Stimulated activated CD4-positive, alpha-beta T cell treated with anti-CD3 and anti-CD28 coated beads, Interleukin-4, amount 100 ng/mL, for 48 hours (primary cell): ENCODE data around the gene SPEN.
"Not testable (repeated sequence)": the region's sequence is repeated elsewhere in the genome, so short reads cannot be mapped to it uniquely, and the experiment has no call there.

ENCODE experiments used
- DNase-seq, 2 donors: peaks; one replicate each; pipeline ENCODE4 v3.0.0-alpha.2; 2020; ENCODE audit warnings: low read depth in 2 of 2

The SPEN gene

DNA sequence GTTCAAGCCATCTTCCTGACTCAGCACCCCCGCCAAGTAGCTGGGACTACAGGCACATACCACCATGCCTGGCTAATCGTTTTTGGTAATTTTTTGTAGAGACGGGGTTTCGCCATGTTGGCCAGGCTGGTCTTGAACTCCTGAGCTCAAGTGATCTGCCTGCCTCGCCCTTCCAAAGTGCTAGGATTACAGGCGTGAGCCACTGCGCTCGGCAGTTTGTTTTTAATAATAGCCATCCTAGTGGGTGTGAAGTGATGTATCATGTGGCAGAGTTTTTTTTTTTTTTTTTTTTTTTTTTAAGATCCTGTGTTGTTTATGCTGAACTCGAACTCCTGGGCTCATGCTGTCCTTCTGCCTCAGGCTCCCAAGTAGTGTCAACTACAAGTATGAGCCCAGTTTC, 51.8 kb downstream of the SPEN start:
- DNase-seq: no peak

DNA sequence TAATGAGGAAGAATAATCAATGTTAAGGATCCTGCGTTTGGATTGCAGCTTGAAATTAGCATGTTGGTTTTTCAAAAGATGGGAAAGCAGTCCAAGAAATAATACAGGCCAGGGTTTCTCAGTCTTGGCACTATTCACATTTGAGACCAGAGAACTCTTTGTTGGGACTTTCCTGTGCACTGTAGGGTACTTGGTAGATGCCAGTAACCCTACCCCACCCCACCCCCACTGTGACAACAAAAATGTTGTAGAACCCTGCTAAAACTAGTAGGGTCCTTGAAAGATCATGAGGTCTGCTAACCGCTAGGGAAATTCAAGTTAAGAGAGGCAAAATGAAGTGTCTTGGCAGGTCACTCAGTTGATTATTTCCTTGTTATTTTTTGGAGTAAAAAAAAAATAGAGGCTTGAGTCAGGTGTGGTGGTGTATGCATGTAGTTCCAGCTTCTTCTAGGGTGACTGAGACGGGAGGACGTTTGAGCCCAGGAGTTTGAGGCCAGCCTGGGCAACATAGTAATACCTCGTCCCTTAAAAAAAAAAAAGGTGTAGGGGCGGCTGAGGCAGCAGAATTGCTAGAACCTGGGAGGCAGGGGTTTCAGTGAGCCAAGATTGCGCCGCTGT, 53.3 kb downstream of the SPEN start:
- no peak for DNase-seq

DNA sequence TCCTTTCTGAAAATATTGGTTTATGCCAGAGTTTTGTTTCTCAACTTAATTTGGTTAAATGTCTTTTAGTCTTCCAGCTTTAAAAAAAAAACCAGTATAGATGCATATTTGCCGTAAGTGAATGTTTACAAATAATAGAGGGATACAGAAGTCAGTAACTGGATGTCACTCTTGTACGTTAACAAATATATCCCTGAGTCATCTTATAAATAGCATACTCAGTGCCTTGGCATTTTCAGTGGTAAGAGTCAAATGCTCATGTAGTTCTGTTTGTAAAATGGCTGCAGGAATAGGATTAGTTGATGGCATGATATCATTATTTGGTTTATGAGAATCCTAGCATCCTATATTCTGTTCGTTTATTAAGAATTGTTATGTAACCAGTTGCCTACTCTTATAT, 55.4 kb downstream of the SPEN start:
- DNase-seq: no peak

DNA sequence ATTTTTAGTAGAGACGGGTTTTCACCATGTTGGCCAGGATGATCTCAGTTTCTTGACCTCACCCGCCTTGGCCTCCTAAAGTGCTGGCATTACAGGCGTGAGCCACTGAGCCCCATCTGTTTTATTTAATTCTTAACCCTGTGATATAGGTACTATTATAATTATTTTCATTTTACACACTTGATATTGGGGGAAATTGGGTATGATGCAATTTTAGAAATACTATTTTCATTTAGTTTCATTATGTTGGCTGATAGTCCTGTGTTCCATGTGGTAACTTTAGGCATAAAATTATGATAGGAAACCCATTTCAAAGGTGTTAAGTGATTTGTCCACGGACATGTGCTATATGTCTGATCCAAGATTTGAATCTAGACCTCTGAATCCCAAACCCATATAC, 61.1 kb downstream of the SPEN start:
- no peak for DNase-seq

DNA sequence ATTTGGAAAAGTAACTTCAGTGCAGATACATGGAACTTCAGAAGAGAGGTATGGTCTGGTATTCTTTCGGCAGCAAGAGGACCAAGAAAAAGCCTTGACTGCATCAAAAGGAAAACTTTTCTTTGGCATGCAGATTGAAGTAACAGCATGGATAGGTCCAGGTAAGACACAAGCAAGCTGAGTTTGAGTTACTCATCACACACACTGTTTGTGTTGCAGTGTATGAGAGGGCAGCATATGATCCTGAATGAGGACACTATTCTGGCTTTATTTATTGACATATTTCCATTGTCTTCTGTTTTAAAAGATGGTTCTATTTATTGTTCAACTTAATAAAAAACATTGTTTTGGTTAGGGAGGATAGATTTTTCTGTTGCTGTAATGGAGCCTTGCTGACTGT, 63.6 kb downstream of the SPEN start:
- no peak for DNase-seq

DNA sequence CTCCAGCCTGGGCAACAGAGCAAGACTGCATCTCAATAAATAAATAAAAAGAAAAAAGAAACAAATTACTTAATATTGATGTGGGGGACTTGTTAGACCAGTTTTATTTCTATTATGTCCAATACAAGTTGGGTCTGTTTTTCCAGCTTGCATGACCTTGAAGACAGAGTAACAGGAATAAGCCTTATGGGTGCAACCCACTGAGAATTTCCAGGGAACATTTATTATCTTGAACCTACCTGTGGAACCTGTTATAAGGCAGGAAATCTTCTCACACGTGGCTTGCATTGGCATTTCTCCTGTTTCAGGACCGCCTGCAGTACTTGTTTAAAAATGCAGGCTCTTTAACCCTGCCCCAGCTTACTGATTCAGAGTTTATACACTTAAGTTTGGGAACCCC, 64.4 kb downstream of the SPEN start:
- no peak for DNase-seq

DNA sequence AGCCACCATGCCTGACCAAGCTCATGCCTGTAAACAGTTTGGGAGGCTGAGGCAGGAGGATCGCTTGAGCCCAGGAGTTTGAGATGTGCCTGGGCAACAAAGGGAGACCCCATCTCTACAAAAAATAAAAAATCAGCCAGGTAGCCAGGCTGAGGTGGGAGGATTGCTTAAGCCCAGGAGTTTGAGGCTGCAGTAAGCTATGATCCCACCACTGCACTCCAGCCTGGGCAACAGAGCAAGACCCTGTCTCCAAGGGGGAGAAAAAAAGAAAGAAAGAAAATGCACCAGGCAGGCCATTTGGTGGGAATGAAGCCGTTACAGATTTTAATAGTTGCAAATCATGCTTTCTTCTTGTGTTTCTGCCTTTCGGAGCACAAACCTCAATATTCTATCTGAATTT, 66.1 kb downstream of the SPEN start:
- not testable (repeated sequence) for DNase-seq

DNA sequence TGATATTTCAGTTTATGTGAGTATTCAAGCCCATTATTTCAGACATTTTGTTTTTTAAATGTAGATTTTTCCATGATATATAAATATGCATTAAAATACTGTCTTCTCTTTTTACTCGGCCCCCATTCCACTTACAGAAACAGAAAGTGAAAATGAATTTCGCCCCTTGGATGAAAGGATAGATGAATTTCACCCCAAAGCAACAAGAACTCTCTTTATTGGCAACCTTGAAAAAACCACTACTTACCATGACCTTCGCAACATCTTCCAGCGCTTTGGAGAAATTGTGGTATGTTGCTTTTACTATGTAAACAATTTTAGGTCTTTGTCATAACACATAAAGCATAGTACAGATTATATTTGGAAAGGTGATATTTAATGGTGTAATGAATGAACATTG, 68.5 kb downstream of the SPEN start:
- DNase-seq: no peak

DNA sequence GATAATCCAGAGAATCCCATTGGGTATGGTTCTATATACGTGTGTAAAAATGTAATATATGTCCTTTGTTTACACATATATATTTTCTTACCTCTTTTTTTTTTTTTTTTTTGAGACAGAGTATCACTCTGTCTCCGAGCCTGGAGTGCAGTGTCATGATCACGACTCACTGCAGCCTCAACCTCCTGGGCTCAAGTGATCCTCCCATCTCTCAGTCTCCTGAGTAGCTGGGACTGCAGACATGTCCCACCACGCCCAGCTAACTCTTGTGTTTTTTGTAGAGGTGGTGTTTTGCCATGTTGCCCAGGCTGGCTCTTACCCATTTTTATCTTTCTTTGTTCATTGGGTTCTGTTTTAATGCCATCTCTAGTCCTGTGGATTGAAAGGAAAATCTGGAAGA, 68.9 kb downstream of the SPEN start:
- no peak for DNase-seq

DNA sequence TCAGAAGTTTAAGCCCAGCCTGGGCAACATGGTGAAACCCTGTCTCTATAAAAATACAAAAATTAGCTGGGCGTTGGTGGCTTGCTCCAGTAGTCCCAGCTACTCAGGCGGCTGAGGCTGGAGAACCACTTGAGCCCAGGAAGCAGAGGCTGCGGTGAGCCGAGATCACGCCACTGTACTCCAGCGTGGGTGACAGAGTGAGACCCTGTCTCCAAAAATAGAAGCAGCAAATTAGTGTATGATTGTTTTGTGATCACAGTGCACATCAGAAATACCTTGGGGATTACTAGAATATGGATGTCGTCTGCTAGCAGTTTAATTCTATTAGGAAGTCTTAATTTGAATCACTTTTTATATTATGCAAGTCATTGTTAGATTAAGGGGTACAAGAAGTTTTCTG, 69.4 kb downstream of the SPEN start:
- no peak for DNase-seq

DNA sequence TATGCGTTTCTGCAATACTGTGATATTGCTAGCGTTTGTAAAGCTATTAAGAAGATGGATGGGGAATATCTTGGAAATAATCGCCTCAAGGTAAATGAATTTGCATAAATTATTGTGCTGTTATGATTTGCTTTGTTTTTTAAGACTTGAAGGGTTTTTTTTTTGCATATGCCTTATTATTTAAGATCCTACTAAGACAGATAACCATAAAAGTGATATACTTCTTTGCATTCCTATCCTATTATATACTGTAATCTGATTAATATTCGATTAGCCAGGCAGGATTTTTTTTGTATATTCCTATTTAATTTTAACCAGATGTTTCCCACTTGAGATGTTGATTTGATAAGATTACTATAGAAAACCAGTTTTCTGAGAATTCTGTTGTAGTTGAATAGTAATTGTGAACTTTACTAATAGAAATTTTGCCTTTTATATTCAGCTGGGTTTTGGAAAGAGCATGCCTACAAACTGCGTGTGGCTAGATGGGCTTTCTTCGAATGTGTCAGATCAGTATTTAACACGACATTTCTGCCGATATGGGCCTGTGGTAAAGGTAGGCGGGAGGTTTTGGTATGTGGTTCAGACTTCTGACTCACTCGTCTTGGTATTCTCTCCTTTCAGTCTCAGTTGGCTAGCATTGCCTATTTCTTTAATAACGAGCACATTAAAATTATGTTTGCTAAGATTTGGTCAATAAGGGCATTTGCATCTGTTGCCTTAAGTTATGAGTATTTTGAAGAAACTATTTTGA, 71.6 kb downstream of the SPEN start:
- peak; percentile 27 to 69 for DNase-seq

DNA sequence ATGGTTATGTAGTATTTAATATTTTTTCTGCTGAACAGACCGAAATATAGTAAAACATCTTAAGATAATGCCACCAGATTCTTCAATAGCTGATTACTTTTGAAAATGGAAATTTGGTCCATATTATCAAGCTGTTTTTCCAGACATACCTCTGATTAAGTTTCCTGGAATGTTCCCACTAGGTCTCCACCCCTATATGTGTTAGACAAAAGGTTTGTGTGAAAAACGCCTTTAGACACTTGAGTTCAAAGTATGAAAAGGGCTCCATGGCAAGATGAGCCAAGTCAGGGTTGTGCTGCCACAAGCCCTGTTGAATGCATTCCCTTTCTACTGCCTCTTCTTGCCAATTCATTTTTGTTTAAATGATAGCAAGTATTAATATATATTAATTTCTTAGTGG, 75.7 kb downstream of the SPEN start:
- DNase-seq: no peak

DNA sequence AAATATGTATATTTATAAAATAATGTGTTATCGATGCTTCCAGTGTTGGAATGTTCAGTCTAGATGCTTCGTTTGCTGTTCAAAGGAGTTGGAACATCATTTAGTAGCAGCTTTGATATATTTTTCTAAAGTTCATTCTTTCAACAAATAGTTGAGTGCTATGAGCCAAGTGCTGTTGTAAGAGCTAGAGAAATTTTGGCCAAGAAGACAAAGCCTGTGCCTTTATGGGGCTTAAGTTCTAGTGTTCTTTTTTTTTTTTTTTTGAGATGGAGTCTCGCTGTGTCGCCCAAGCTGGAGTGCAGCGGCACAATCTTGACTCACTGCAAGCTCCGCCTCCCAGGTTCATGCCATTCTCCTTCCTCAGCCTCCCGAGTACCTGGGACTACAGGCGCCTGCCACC, 78.9 kb downstream of the SPEN start:
- not testable (repeated sequence) for DNase-seq

DNA sequence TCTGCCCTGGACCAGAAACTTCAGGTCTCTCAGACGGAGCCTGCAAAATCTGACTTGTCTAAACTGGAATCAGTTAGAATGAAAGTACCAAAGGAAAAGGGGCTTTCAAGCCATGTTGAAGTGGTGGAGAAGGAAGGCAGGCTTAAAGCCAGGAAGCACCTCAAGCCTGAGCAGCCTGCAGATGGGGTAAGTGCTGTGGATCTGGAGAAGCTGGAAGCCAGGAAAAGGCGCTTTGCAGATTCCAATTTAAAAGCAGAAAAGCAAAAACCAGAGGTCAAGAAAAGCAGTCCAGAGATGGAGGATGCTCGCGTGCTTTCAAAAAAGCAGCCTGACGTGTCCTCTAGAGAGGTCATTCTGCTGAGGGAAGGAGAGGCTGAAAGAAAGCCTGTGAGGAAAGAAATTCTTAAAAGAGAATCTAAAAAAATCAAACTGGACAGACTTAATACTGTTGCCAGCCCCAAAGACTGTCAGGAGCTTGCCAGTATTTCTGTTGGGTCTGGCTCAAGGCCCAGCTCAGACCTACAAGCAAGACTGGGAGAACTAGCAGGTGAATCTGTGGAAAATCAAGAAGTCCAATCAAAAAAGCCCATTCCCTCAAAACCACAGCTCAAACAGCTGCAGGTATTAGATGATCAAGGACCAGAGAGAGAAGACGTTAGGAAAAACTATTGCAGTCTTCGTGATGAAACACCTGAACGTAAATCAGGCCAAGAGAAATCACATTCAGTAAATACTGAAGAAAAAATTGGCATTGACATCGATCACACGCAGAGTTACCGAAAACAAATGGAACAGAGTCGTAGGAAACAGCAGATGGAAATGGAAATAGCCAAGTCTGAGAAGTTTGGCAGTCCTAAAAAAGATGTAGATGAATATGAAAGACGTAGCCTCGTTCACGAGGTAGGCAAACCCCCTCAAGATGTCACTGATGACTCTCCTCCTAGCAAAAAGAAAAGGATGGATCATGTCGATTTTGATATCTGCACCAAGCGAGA, 81.8 kb downstream of the SPEN start:
- DNase-seq: no peak

DNA sequence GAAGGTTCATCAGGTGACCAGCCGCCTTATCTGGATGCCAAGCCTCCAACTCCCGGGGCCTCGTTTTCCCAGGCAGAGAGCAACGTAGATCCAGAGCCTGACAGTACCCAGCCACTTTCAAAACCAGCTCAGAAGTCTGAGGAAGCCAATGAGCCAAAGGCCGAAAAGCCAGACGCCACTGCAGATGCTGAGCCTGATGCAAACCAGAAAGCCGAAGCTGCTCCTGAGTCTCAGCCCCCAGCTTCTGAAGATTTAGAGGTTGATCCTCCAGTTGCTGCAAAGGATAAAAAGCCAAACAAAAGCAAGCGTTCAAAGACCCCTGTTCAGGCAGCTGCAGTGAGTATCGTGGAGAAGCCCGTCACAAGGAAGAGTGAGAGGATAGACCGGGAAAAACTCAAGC, 83.9 kb downstream of the SPEN start:
- no peak for DNase-seq

DNA sequence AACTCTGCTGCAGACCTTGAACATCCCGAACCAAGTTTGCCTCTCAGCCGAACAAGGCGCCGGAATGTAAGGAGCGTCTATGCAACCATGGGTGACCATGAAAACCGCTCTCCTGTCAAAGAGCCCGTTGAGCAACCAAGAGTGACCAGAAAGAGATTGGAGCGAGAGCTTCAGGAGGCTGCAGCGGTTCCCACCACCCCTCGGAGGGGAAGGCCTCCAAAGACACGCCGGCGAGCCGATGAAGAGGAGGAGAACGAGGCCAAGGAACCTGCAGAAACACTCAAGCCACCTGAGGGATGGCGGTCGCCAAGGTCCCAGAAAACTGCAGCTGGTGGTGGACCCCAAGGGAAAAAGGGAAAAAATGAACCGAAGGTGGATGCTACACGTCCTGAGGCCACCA, 84.4 kb downstream of the SPEN start:
- DNase-seq: no peak

DNA sequence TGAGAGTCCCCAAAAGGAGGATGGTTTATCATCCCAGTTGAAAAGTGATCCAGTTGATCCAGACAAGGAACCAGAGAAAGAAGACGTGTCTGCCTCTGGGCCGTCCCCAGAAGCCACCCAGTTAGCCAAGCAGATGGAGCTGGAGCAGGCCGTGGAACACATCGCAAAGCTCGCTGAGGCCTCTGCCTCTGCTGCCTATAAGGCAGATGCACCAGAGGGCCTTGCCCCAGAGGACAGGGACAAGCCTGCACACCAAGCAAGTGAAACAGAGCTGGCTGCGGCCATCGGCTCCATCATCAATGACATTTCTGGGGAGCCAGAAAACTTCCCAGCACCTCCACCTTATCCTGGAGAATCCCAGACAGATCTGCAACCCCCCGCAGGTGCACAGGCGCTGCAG, 85.1 kb downstream of the SPEN start:
- DNase-seq: no peak

DNA sequence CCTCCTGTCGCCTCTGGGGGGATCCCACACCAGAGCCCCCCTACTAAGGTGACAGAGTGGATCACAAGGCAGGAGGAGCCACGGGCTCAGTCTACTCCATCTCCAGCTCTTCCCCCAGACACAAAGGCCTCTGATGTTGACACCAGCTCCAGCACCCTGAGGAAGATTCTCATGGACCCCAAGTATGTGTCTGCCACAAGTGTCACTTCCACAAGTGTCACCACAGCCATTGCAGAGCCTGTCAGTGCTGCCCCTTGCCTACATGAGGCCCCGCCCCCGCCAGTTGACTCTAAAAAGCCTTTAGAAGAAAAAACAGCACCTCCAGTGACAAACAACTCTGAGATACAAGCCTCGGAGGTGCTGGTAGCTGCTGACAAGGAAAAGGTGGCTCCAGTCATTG, 86.2 kb downstream of the SPEN start:
- no peak for DNase-seq

DNA sequence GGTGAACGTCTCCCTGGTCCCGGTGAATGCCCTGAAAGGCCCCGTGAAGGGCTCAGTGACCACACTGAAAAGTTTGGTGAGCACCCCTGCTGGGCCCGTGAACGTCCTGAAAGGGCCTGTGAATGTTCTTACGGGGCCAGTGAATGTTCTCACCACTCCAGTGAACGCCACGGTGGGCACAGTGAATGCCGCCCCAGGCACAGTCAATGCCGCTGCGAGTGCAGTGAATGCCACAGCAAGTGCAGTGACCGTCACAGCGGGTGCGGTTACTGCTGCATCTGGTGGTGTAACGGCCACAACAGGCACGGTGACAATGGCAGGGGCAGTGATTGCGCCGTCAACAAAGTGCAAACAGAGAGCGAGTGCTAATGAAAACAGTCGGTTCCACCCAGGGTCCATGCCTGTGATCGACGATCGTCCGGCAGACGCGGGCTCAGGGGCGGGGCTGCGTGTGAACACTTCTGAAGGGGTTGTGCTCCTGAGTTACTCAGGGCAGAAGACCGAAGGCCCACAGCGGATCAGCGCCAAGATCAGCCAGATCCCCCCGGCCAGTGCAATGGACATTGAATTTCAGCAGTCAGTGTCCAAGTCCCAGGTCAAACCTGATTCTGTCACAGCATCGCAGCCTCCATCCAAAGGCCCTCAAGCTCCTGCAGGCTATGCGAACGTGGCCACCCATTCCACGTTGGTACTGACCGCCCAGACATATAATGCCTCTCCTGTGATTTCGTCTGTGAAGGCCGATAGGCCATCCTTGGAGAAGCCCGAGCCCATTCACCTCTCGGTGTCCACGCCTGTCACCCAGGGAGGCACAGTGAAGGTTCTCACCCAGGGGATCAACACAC, 86.9 kb downstream of the SPEN start:
- DNase-seq: no peak

DNA sequence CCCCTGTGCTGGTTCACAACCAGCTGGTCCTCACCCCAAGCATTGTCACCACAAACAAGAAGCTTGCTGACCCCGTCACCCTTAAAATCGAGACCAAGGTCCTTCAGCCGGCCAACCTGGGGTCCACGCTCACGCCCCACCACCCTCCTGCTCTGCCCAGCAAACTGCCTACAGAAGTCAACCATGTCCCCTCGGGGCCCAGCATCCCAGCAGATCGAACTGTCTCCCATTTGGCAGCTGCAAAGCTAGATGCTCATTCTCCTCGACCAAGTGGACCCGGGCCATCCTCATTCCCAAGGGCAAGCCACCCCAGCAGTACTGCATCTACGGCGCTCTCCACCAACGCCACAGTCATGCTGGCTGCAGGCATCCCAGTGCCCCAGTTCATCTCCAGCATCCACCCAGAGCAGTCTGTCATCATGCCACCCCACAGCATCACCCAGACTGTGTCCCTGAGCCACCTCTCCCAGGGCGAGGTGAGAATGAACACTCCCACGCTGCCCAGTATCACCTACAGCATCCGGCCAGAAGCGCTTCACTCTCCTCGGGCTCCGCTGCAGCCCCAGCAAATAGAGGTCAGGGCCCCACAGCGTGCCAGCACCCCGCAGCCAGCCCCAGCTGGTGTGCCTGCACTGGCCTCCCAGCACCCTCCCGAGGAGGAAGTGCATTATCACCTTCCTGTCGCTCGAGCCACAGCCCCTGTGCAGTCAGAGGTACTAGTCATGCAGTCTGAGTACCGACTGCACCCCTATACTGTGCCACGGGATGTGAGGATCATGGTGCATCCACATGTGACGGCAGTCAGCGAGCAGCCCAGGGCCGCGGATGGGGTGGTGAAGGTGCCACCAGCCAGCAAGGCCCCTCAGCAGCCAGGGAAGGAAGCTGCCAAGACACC, 87.8 kb downstream of the SPEN start:
- no peak for DNase-seq

DNA sequence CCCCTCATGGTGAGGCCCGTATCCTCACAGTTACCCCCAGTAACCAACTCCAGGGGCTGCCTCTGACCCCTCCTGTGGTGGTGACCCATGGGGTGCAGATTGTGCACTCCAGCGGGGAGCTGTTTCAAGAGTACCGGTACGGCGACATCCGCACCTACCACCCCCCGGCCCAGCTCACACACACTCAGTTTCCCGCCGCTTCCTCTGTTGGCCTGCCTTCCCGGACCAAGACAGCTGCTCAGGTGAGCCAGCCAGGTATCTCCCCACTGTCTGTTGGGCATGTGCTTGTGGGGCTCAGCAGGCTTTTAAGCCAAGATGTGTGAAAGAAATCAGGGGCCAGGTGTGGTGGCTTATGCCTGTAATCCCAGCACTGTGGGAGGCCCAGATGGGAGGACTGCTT, 88.5 kb downstream of the SPEN start:
- DNase-seq: no peak
